Measurements from ENCODE around the gene GET4. TPM values are rescaled to one million over a fixed set of nuclear protein-coding genes. Genes with fewer than 3 reads are reported as not detected.

Gene GET4
- total and polyA plus RNA-seq, 2 of the 13 experiments (the other 11 are each of a cell fraction or from before 2014, with no cell fraction given) = 28.2 to 35.2 TPM

DNA sequence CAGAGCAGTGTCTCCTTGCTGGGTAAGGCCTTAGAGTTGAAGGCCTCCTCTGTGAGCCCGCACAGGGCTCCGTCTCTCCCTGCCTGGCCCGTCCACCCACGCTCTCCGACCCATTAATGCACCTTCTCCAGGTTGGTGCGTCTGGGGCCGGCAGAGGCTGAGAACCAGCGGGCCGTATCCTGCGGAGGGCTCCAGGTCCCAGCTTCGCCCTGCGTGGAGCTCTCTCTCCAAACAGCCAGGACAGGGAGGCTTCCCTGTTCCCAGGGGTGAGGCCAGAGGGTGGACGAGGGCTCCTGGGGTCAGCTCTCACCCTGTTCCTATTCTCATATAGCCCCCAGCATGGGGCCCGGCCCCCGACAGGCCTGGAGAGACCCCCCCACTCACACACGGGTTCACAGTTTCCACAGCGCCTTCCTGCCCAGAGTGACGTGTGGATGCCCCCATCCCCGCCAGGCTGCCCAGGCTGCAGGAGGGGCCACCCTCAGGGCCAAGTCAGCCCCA is 34.6 kb downstream of the GET4 start:
- H3K36me3 ChIP-seq (replicated peaks in 1 of 2; ENCODE audit: control insufficient read depth in 1 of 2, insufficient read depth in 2 of 2, low read length in 2 of 2) = no peaks in the 10 kb centered on the region
- ChIA-PET POLR2A (interaction anchor here (1.9 kb wide), 1 partner anchor 9 kb away, joined by 6 read pairs; no protein-coding TSS in a partner anchor), CTCF (ENCODE audit: low intra/inter-chr PET ratio, low total read pairs) (no interaction called here)
- intact Hi-C loops (cut with micrococcal nuclease; ENCODE audit: unreplicated experiment) (no loop called here), in situ Hi-C loops (cut with HindIII; ENCODE audit: extremely low pct_ligation_motif_present, low pct_unique_long_range_greater_than_20kb) (no loop called here)
- no peaks in the 10 kb centered on the region for H3K79me2 ChIP-seq (ENCODE audit: insufficient read depth, low read length)
- no peaks in the 10 kb centered on the region for H3K9me3 ChIP-seq (ENCODE audit: low read length)
- H2AFZ ChIP-seq (ENCODE audit: low read length) = no peak overlapping the region
- H4K20me1 ChIP-seq (ENCODE audit: insufficient read depth, low read length) = no peaks in the 10 kb centered on the region
- BruUV-seq (replicated peaks) = no TSS peak
- no peak for FAIRE-seq
- ATAC-seq = no peak
- WGBS (ENCODE audit: low lambda C conversion rate) = 91% methylated on average over 8 of the region's 19 CpGs
- peaks cover 8% of the 10 kb centered on the region; the same call in 1 of the 2 replicates for H3K4me1 ChIP-seq (ENCODE audit: insufficient read depth, low read length)
- DNase-seq (ENCODE audit: low spot score) = no peak
- H3K4me3 ChIP-seq (replicated peaks in 1 of 3; ENCODE audit: insufficient read depth in 1 of 3, low read depth in 2 of 3, low read length in 3 of 3) = no peak overlapping the region
- H3K27ac ChIP-seq (ENCODE audit: extremely low read length, insufficient read depth, low read length) = no peak overlapping the region
- H3K4me2 ChIP-seq (ENCODE audit: low read depth, low read length) = no peak overlapping the region
- TF ChIP-seq KDM5A (IDR thresholded peaks at IDR 0.05; ENCODE audit: borderline replicate concordance, low read length) (no peak), ELF4 (CRISPR knock-in tag; IDR thresholded peaks at IDR 0.05; ENCODE audit: borderline replicate concordance) (no peak), FOXO1 (CRISPR knock-in tag; IDR thresholded peaks at IDR 0.05) (no peak), ZNF737 (CRISPR knock-in tag; IDR thresholded peaks at IDR 0.05; ENCODE audit: borderline replicate concordance) (no peak), ZNF552 (CRISPR knock-in tag; IDR thresholded peaks at IDR 0.05; ENCODE audit: borderline replicate concordance) (no peak), ZNF12 (CRISPR knock-in tag; IDR thresholded peaks at IDR 0.05) (no peak), ZNF451 (CRISPR knock-in tag; IDR thresholded peaks at IDR 0.05) (no peak), MATR3 (CRISPR knock-in tag; IDR thresholded peaks at IDR 0.05) (no peak), TBP (CRISPR knock-in tag; IDR thresholded peaks at IDR 0.05) (no peak), ARHGAP35 (CRISPR knock-in tag; IDR thresholded peaks at IDR 0.05; ENCODE audit: borderline replicate concordance) (no peak), ZNF225 (CRISPR knock-in tag; IDR thresholded peaks at IDR 0.05) (no peak), MLLT10 (CRISPR knock-in tag; IDR thresholded peaks at IDR 0.05) (no peak)
- TF ChIP-seq, protein P1, sequence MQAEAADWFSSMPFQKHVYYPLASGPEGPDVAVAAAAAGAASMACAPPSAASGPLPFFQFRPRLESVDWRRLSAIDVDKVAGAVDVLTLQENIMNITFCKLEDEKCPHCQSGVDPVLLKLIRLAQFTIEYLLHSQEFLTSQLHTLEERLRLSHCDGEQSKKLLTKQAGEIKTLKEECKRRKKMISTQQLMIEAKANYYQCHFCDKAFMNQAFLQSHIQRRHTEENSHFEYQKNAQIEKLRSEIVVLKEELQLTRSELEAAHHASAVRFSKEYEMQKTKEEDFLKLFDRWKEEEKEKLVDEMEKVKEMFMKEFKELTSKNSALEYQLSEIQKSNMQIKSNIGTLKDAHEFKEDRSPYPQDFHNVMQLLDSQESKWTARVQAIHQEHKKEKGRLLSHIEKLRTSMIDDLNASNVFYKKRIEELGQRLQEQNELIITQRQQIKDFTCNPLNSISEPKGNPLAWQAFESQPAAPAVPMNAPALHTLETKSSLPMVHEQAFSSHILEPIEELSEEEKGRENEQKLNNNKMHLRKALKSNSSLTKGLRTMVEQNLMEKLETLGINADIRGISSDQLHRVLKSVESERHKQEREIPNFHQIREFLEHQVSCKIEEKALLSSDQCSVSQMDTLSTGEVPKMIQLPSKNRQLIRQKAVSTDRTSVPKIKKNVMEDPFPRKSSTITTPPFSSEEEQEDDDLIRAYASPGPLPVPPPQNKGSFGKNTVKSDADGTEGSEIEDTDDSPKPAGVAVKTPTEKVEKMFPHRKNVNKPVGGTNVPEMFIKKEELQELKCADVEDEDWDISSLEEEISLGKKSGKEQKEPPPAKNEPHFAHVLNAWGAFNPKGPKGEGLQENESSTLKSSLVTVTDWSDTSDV (CRISPR knock-in tag; IDR thresholded peaks at IDR 0.05) = no peak
- TF ChIP-seq, protein P2, sequence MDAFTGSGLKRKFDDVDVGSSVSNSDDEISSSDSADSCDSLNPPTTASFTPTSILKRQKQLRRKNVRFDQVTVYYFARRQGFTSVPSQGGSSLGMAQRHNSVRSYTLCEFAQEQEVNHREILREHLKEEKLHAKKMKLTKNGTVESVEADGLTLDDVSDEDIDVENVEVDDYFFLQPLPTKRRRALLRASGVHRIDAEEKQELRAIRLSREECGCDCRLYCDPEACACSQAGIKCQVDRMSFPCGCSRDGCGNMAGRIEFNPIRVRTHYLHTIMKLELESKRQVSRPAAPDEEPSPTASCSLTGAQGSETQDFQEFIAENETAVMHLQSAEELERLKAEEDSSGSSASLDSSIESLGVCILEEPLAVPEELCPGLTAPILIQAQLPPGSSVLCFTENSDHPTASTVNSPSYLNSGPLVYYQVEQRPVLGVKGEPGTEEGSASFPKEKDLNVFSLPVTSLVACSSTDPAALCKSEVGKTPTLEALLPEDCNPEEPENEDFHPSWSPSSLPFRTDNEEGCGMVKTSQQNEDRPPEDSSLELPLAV (CRISPR knock-in tag; conservative IDR thresholded peaks at IDR 0.05; ENCODE audit: low read depth) = no peak
- TF ChIP-seq, protein P3, sequence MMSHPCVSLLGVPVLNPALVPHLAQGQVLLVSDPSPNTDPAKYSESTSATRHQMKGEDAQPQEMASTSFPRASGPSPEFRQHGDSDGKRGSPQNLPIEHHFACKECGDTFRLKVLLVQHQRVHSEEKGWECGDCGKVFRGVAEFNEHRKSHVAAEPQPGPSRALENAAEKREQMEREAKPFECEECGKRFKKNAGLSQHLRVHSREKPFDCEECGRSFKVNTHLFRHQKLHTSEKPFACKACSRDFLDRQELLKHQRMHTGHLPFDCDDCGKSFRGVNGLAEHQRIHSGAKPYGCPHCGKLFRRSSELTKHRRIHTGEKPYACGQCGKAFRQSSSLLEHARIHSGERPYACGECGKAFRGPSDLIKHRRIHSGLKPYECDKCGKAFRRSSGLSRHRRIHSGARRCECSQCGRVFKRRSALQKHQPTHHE (CRISPR knock-in tag; IDR thresholded peaks at IDR 0.05; ENCODE audit: borderline replicate concordance) = no peak
- no peak overlapping the region for H3K9ac ChIP-seq (ENCODE audit: insufficient read depth, low read depth, low read length)
- no peaks in the 10 kb centered on the region; a peak in 1 of 5 replicates for H3K27me3 ChIP-seq (ENCODE audit: control insufficient read depth in 1 of 2, insufficient read depth in 2 of 2, low read length in 2 of 2)

All from HepG2 (cell line).